GM19395 (cell line): ENCODE results near the gene TRNAU1AP.

ENCODE experiments used
- ATAC-seq: cut with Tn5 transposase; IDR thresholded peaks from one replicate; pipeline ENCODE4 v1.9.1; 2021; ENCODE audit warnings: mild to moderate bottlenecking, moderate library complexity; ENCODE audit not compliant: unreplicated experiment

Gene TRNAU1AP

DNA sequence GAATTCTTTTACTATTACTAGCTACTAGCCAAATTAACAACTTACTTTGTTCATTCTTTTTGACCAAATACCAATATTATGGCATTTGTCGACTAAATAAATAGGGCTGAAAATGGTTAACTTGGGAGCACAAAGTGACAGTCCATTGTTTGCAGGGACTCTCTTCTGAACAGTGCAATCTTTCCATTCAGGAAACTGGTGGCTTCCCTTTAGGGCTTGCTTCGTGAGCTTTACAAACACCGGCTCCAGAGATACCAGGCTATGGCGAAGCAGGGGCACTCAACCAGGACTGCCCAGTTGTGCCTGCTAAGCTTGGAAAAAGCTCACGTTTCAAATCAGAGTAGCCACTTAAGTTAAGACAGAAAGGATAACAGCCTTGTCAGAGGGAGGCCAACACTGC lies 51.5 kb downstream of the TRNAU1AP start:
- ATAC-seq = no peak

DNA sequence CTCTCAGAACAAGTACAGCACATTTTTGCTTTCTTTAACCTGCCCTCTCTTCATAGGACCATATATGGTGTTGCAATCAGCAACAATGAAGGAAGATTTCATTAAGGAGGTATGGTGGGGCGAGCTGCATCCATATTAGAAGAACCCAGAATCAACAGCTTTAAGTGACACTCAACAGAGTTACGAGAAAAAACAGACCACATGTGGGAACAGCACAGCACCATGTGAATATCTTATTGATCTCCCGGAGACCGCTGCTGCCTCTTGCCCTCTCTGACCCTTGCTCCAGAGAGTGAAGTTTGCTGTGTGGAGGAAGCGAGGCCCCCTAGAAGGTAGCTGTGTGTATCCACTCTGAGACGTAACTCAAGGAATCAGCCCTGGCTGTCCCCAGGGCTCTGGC lies 52.1 kb downstream of the TRNAU1AP start:
- no peak for ATAC-seq

GRCh38 chr1:28606771-28607170 lies 53.9 kb downstream of the TRNAU1AP start:
- no peak for ATAC-seq

DNA sequence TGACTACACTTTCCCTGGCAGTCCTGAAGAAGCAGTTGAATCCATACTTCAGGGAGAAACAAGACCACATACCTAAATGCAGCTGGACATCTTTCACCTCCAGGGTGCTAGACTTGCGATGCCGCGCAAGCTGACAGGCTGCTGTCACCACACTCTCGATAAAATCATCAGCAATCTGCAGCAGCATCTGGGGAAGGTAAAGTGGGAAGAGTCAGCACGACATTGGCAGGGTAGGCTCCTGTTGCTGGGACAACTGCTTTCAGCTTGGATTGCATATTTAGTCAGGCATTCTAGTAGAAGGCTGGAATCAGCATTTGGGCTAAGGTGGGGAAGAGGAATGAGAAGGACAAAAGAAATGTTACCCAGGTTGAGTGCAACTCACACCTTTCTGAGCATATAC lies 60.3 kb downstream of the TRNAU1AP start:
- ATAC-seq = no peak
